ENCODE data around the gene SHB.

GRCh38 chr9:38109601-38110000 is 40.6 kb upstream of the SHB start:
- no peak for TF ChIP-seq CTCF (IDR thresholded peaks at IDR 0.05; ENCODE audit: low read length)
- no peak for TF ChIP-seq EZH2 (optimal IDR thresholded peaks at IDR 0.05; ENCODE audit: low read depth, low read length)
